Measurements from ENCODE around the gene CGRRF1. TPM values are rescaled to one million over a fixed set of nuclear protein-coding genes. Genes with fewer than 3 reads are reported as not detected.

The CGRRF1 gene
- total RNA-seq, 2 experiments from 2014 or later = 34.5 to 42.8 TPM

DNA sequence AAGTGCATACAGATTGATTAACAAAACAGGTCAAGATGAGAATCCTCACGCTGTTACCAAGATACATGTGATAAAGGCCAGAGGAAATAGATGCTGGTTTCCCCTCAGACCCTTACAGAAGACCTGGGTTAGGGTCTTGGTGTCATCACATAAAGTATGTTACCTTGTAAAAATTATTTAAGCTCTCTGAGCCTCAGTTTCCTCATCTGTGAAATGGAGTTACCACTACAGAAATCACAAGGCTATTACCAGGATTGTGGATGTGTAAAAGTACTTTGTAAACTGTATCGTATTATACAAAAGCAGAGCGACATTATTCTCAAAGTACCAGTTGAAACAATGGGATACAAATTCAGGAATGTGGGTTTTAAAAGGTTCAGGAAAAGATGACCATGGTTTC, 71.2 kb downstream of the CGRRF1 start:
- no peaks in the 10 kb centered on the region for H3K9me3 Mint-ChIP-seq
- POLR2A ChIA-PET = no interaction called here
- no peak overlapping the region for H3K27ac Mint-ChIP-seq
- intact Hi-C loops (cut with DNase I, micrococcal nuclease) = no loop called here
- H3K36me3 ChIP-seq (ENCODE audit: insufficient read depth, low read length) = no peaks in the 10 kb centered on the region
- H3K9me3 ChIP-seq (ENCODE audit: control insufficient read depth in 1 of 2, insufficient read depth in 1 of 2, low read length in 2 of 2) = no peaks in the 10 kb centered on the region
- no peak overlapping the region for H3K4me3 Mint-ChIP-seq
- ATAC-seq (ENCODE audit: poor library complexity) = no peak
- H3K27me3 ChIP-seq (ENCODE audit: control insufficient read depth in 1 of 2, insufficient read depth in 2 of 2, low read length in 2 of 2) = no peaks in the 10 kb centered on the region
- CTCF ChIA-PET = no interaction called here
- H3K36me3 Mint-ChIP-seq (ENCODE audit: low read depth) = no peaks in the 10 kb centered on the region
- no peak for DNase-seq
- TF ChIP-seq, protein P1, sequence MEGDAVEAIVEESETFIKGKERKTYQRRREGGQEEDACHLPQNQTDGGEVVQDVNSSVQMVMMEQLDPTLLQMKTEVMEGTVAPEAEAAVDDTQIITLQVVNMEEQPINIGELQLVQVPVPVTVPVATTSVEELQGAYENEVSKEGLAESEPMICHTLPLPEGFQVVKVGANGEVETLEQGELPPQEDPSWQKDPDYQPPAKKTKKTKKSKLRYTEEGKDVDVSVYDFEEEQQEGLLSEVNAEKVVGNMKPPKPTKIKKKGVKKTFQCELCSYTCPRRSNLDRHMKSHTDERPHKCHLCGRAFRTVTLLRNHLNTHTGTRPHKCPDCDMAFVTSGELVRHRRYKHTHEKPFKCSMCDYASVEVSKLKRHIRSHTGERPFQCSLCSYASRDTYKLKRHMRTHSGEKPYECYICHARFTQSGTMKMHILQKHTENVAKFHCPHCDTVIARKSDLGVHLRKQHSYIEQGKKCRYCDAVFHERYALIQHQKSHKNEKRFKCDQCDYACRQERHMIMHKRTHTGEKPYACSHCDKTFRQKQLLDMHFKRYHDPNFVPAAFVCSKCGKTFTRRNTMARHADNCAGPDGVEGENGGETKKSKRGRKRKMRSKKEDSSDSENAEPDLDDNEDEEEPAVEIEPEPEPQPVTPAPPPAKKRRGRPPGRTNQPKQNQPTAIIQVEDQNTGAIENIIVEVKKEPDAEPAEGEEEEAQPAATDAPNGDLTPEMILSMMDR (IDR thresholded peaks at IDR 0.05) = no peak
- no peak overlapping the region for H3K27ac ChIP-seq (ENCODE audit: low read depth in 1 of 2, low read length in 2 of 2)
- H3K4me1 ChIP-seq (ENCODE audit: insufficient read depth, low read length) = no peaks in the 10 kb centered on the region
- H3K27me3 Mint-ChIP-seq = peaks cover 10% of the 10 kb centered on the region
- H3K4me1 Mint-ChIP-seq (ENCODE audit: low read depth) = no peaks in the 10 kb centered on the region
- no peak overlapping the region for H3K4me3 ChIP-seq (ENCODE audit: low read length)

DNA sequence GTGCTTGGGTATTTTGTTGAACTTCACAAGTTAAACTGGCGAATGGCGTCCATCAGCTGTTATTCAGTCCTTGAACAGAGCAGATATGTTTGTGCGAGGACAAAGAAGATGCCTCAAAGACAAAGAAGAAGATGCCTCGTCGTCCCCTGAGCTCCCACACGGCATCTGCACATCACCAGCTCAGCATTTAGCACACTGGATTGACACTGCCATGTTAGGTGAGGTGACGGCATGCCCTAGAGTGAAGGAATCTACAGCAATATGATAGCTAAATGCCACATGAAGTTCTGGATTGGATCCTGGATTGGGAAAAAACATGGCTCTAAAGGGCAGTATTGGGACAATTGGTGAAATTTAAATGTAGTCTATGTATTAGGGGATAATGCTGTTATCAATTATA, 72.6 kb downstream of the CGRRF1 start:
- Mint-ChIP-seq H3K27ac (no peak overlapping the region), H3K9me3 (no peaks in the 10 kb centered on the region), H3K4me1 (ENCODE audit: low read depth) (no peaks in the 10 kb centered on the region), H3K27me3 (no peaks in the 10 kb centered on the region), H3K36me3 (ENCODE audit: low read depth) (no peaks in the 10 kb centered on the region), H3K4me3 (no peak overlapping the region)
- no peaks in the 10 kb centered on the region for H3K9me3 ChIP-seq (ENCODE audit: control insufficient read depth in 1 of 2, insufficient read depth in 1 of 2, low read length in 2 of 2)
- ChIA-PET CTCF (interaction anchor here (0.8 kb wide), 1 partner anchor 192 kb away, joined by 3 read pairs; no protein-coding TSS in a partner anchor), POLR2A (no interaction called here)
- H3K27ac ChIP-seq (ENCODE audit: low read depth in 1 of 2, low read length in 2 of 2) = no peak overlapping the region
- TF ChIP-seq, protein P1 (IDR thresholded peaks at IDR 0.05) = no peak
- intact Hi-C loops (cut with DNase I, micrococcal nuclease) = no loop called here
- ATAC-seq (ENCODE audit: poor library complexity) (no peak), DNase-seq (no peak)
- H3K27me3 ChIP-seq (ENCODE audit: control insufficient read depth in 1 of 2, insufficient read depth in 2 of 2, low read length in 2 of 2) = no peaks in the 10 kb centered on the region
- no peaks in the 10 kb centered on the region for H3K4me1 ChIP-seq (ENCODE audit: insufficient read depth, low read length)
- H3K36me3 ChIP-seq (ENCODE audit: insufficient read depth, low read length) = no peaks in the 10 kb centered on the region
- no peak overlapping the region for H3K4me3 ChIP-seq (ENCODE audit: low read length)

DNA sequence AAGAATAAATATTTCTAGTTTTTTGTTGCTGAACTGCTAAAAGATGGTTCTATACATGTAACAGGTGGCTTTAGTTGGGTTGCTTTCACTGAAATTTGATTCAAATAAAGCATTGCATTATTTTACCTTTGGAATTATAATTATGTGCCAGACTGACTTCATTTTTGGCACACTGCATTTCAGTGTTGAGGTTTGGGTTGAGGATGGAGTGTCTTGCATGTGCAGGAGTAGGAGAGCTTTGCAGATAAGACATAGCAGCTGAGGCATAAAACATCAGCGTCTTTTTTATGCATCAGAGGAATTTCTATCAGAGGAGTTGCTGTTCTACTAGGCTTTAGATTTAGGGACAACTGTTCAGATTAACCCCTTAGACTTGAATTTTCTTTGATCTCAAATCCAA, 74.4 kb downstream of the CGRRF1 start:
- POLR2A ChIA-PET = no interaction called here
- ATAC-seq (ENCODE audit: poor library complexity) = no peak

More for the DNA sequence above, 74.4 kb downstream of the CGRRF1 start:
- H3K27ac ChIP-seq (ENCODE audit: low read depth in 1 of 2, low read length in 2 of 2) = no peak overlapping the region
- CTCF ChIA-PET = no interaction called here
- Mint-ChIP-seq H3K36me3 (ENCODE audit: low read depth) (no peaks in the 10 kb centered on the region), H3K27ac (no peak overlapping the region), H3K9me3 (no peaks in the 10 kb centered on the region), H3K4me1 (ENCODE audit: low read depth) (no peaks in the 10 kb centered on the region), H3K4me3 (no peak overlapping the region), H3K27me3 (peaks cover under 1% of the 10 kb centered on the region)
- H3K36me3 ChIP-seq (ENCODE audit: insufficient read depth, low read length) = no peaks in the 10 kb centered on the region
- no peaks in the 10 kb centered on the region for H3K4me1 ChIP-seq (ENCODE audit: insufficient read depth, low read length)
- H3K27me3 ChIP-seq (ENCODE audit: control insufficient read depth in 1 of 2, insufficient read depth in 2 of 2, low read length in 2 of 2) = no peaks in the 10 kb centered on the region
- H3K4me3 ChIP-seq (ENCODE audit: low read length) = no peak overlapping the region
- H3K9me3 ChIP-seq (ENCODE audit: control insufficient read depth in 1 of 2, insufficient read depth in 1 of 2, low read length in 2 of 2) = no peaks in the 10 kb centered on the region
- TF ChIP-seq, protein P1 (IDR thresholded peaks at IDR 0.05) = no peak
- DNase-seq = no peak
- intact Hi-C loops (cut with DNase I, micrococcal nuclease) = no loop called here

Measured in CD4-positive, alpha-beta T cell (primary cell).